GDM1 (cell line): ENCODE data around the gene AHI1.

ENCODE experiments used
- DNase-seq: peaks from one replicate; lab custom pipeline; 2025; lab: John Stamatoyannopoulos, UW

AHI1 gene

DNA sequence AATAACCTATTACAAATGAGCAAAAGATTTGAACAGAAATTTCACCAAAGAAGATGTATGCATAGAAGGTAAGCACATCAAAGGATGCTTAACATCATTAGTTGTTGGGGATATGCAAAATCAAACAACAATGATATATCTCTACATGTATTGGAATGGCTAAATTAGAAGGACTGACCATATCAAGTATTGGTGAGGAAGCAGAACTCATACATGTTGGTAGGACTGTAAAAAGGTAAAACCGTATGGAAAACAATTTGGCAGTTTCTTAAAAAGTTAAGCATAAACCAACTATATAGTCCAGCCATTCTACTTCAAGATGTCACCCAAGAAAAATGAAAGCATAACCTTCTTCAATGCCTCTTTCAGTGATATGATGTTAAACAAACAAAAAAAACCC is 202.5 kb downstream of the AHI1 start:
- no peak for DNase-seq

DNA sequence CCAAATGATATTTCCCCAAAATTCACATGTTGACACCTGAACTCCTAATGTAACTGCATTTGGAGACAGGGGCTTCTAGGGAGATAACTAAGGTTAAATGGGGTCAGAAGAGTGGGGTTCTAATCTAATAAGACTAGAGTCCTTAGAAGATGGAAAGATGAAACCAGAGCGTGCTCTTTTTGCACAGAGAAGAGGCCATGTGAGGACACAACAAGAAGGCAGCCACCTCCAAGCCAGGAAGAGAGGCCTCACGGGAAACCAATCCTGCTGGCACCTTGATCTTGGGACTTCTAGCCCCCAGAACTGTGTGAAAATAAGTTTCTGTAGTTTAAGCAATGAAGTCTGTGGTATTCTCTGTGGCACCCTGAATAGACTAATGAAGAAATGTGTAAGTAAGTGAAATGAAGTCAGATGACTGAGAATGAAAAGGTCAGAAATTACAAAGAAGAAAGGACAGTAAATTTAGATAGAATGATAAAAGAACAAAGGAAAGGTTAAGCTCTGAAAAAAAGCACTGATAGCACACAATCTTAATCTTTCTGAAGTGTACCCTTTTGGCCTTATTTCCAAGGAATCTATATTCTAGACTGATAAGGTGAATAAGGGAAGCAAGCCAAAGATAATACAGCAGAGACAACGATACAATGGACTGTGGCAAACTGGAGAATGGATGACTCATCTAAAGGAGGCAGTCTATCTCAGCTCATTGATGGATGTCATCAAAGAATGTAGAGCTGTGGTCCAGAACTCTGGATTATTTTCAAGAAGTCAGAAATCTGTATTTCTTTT is 206.1 kb downstream of the AHI1 start:
- DNase-seq, result no peak

DNA sequence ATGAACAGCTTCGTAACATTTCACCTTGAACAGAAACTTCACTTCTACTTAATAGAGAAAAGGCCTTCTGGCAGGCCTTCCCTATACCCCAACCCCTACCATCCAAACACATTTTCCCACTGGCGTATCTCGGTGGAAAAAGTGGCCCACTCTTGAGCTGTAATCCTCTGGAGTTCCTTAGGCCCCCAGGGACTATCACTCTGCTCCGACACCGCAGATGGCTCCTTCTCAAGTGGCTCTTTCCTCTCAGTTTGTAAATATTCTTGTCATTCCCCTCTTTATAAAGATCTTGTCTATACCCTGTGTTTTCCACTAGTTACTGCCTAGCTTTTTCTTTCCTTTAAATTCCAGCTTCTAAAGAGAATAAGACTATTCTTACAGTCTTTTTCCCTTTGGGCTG is 207.7 kb downstream of the AHI1 start:
- no peak for DNase-seq

DNA sequence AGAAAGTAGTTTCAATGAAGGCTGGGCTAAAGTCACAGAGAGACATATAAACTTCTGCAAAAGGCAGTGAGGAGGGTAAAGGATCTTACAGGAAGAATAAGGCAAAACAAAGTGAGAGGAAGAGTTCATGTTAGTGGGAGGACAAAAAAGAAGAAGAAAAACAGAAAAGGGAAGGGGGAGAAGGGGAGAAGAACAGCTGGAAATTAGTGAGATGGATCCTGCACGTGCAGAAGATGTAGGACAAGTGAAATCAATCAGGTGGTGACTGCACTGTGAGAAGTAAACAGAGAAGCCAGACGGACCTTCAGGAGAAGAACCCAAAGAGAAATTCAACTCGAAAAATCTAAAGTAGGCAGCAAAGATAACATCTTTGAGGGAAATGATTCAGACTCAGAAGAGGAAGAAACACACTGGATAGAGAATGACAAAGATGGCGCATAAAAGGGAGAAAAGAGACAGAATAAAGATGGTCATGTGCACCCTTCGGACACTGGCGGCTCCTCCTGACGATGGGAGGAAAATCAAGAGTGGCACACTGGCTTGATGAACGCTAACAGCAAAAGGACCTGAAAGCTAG is 210.5 kb downstream of the AHI1 start:
- DNase-seq, result peak; percentile 64

DNA sequence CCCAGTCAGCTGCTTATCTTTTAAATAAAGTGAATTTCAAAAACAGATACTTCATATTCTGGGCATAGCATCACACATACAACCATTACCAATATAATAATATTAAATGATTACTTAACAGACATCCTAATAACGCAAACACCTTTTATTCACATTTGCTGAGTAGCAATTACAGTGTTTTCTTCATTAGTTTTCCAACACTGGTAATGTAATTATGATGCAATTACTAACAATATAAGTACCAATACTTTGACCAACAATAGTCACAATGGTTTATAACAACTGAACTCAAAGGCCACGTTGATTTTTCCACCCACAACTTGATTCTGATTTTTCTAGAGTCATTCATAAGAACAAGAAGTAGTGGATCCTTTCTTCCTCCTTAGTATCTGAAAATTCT is 212.4 kb downstream of the AHI1 start:
- no peak for DNase-seq

DNA sequence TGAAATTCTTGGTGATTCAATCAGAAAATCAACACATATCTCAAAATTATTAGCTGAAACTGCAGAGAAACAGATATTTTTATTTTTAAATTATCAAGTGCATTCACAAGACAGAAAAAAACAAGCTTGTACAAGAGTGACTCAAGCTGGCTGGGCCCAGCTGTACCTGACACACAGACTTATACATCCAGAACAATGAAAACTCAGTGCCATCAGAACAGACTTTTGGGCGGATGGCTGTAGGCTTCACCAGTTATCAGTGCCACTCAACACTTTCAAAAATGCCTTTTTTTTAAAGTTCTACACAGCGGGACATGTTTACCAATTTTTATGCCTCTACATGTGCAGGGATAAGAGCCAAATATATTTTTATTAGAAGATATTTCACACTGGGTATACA is 213.6 kb downstream of the AHI1 start:
- no peak for DNase-seq

DNA sequence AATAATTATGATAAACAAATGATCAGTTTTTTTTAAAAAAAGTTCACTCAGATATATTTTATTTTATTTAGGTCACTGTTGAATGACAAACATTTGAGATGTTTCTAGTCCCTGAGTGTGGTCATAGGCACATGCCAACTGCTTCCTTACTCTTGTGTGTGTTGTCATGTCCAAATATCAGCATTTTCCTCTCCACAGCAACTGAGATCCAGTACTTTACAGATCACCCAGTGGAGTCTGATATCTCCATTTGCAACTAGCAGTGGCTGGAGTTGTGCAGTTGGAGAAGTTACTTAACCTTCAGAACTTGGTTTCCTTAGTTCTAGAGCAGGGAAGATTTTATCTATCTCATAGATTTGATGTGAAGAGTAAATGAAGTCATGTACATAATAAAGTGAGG is 215.1 kb downstream of the AHI1 start:
- no peak for DNase-seq

DNA sequence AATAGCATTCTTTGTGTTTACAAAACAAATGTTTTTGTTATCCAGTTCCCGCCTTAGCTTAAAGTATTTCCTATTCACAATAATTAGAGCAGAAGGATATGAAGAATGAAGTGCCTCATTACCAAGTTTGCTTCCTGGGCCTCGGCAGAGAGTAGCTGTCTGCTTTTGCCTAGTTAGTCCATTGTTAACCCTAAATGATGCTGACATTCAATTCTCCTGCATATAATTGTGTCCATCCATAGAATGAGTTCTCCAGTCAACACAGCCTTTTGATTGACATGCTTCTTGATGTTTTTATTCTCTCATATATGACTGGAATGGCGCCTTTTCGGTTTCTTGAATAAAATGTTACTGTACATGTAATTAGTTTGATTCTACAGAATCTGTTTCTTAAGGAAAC is 215.6 kb downstream of the AHI1 start:
- no peak for DNase-seq

DNA sequence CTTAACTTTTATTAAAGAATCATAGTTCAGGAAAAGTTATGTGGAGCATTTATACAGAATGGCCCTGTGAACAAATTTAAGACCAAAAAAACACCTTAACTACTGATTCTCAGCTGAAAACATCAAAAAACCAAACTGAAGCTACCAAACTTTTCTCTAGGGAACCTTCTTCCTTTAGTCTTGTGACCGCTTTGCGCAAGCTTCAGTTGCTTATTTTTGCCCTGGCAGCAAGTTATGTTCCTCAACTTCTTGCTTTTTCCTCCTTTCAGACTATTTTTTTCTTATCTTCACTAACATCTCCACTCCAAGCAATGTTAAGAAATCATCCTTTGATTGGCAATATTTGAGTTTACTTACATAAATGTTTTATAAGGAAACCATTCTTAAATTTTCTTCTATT is 216.3 kb downstream of the AHI1 start:
- no peak for DNase-seq

DNA sequence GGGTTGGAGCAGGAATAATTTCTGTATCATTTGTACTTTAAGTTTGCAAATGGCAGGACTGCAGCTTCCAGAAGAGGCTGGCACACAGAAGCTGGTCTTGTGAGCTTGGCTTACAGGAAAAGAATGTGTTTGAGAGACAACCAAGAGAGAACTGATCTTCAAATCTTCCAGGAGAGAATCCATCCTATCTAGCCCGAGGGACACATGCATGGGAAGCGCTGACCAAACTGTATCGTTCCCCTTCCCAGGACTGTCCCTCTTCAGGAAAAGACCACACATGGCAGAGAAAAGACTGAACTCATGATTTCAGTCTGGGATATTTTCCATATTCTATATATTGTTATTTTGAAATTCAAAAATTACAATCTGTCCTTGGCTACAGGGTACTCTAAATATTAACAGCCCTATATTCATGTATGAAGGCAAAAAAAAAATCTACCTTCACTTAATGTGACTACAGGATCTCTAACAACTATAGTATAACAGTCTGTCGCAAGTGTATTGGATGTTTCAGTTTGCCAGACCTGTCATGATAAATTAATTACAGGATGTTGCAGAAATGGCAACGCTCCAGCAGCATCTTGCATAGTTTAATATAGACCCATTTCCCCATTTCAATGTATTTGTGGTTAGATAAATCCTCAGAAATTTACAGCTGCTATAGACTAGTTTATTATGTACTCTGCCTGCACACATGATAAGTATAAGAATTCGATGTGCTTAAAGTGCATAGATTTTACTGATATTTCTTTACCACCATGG is 217.0 kb downstream of the AHI1 start:
- peak; percentile 80 for DNase-seq

DNA sequence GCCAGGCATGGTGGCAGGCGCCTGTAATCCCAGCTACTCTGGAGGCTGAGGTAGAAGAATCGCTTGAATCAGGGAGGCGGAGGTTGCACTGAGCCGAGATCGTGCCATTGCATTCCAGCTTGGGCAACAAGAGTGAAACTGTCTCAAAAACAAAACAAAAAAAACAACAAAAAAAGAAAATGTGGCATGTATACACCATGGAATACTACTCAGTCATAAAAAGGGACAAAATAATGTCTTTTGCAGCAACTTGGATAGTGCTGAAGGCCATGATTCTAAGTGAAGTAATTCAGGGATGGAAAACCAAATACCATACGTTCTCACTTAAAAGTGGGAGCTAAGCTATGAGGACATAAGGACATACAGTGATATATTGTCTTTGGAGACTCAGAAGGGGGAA is 220.1 kb downstream of the AHI1 start:
- DNase-seq, result no peak

DNA sequence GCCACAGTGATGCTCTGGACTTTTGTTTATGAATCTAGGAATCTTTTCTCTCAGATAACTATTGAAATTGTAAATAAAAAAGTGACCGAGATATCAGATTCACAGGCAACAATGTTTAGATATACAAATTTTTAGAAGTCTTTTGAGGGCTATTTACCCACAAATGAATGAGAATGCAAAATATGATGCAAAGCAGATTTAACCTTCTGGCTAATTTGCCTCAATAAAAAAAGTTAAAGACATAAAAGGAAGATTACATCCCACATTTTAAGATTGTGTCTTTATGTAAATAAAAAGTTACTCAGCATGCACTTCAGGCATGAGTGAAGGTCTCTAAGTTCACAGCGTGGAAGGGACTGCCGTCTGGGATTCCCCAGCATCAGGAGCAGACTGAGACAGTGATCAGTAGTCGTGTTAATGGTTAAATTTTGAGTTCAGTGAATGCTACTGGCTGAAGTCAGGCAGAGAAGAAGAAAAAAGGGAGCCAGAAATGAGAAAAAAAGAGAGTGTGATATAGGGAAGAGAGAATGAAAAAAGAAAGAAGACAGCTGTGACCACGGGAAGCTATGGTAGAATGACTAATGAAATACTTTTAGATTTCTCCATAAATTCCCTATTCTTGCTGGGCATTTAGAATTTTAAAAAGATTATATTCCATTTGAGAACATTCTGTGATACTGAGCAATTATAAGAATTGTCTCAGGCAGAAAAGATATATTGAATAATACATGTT is 222.8 kb downstream of the AHI1 start:
- DNase-seq, result no peak

DNA sequence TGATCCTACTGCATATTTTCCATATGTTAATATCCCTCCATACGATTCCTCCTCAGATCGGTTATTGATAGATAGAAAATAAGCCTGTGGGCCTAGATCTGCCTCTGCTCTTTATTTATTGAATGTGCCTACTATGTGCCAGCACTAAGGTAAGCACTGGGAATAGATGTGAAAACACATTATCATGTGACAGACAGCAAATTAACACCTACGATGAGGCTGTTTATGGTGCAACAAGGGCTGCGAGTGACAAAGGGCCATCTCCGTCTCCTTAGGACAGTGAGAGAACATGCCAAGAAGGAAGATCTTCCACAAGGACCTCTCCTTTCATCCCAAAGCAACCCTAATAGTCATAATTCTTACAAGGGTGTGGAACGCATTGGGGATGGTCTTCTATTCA is 225.9 kb downstream of the AHI1 start:
- no peak for DNase-seq

DNA sequence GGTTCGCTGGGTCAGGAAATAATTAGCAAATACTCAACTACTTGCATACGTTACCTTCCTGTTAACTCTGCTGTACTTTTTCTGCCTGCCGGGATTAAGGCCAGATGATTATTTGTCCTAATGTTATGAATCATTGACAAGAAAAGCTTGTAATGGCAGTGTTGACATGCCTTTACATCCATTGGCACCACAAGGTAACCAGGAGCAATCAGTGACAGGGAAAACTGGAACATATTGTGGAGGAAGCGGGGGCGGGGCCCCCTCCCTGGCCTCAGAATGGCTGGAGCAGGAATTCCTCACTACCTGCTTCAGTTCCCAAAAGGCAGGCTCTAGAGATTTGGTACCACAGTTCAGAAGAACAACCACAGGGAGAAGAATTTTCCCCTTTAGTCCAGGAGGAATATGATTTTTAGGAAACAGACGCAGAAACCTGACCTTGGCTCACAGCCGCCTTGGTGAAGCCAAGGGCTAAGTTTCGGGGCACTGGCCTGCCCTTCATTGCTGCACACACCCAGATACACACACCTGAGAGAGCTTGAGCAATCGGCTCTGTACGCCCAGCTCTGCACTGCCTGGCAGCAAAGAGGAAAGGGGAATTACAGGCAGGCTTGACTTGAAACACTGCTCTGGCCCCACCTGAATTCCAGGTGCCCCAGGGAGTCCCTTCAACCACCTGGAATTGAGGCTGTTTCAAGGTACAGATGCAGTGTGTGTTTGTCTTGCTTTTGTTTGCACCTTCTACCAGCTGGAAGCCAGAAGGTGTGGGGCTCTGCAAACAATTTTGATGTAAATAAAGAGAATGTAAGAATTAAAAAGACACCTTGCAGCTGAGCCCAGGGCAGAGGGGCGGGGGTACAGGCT is 226.6 kb downstream of the AHI1 start:
- no peak for DNase-seq

DNA sequence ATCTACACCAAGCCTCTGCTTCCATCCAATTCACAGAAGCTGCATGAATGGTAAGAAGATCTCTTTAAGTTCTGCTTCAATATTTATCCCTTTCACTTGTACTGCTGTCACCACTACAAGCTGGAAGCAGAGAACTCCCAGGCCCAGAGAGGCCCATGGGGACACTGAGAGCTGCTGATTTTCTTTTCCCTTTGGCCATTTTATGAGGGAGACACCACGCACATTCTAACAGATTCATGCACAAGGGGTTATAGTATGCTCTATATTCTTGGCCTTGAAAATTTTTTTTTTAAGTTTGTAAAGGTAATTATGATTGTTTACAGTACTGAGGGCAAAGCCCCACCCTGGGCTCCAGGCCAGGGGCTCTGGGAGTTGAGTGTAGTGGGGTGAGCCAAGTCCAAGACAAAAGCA is 228.1 kb downstream of the AHI1 start:
- no peak for DNase-seq

DNA sequence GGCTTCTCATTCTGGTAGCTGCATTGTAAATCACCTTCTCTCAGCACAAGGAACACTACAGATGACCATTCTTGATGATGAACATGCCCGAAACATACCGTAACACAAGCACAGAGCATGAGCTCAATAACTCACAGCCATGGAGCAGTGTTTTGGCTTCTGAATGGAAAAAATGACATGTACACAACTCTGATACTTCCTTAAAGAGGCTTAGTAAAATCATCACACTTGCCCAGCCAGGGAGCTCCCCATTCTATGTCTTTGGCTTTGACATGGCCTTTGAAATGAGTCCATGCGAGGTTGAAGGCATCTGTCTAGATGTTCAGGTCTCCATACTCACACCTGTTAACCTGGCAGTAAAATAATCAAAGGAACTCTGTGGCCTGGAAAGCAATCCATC is 228.8 kb downstream of the AHI1 start:
- no peak for DNase-seq

DNA sequence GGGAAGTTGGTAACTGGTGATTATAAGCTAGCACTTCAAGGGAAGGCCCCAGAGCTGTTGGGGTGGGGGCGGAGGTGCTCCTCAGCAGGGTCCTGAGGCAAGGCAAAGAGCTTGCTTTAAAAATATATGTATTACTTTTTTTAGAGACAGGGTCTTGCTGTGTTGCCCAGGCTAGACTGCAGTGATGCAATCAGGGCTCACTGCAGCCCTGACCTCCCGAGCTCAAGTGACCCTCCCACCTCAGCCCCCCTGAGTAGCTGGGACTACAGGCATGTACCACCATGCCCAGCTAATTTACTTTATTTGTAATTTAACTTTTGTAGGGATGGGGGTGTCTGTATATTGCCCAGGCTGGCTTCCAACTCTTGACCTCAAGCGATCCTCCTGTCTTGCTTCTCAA is 229.3 kb downstream of the AHI1 start:
- no peak for DNase-seq

DNA sequence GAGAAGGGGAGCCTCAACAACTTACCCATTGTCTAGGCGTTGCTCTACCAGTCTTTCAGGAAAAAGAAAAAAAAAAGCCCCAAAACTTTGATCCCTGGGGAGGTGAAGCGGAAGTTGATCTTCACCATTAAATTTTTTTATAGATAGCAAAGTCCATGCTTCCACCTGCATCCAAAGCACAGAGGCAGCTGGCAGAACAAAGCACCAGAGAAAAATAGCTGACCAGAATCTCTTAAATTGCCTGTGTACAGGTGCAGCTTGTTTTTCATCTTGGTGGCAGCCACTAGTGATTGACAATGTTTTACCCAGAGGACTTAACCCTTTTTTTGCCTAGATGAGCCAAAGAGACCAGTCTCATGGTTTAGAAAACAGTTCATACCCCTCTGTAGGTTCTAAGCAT is 230.5 kb downstream of the AHI1 start:
- no peak for DNase-seq

DNA sequence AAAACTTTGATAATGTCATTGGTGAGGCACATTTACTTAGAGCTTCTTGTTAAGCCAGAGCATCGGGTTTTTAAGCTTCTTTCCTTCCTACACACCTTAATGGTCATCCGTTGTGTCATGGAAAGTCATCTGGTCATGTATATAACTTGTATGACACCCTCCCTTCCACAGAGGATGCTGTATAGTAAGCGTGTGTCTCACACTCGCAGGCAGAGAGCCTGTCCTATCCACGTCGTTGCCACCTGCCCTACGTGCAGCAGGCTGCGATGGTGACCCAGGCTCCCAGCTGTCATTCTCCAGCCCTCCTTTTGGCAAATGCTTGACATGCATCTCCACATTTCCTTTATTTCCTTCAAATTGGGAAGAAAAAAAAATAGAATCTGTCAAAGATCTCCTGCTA is 230.9 kb downstream of the AHI1 start:
- no peak for DNase-seq

DNA sequence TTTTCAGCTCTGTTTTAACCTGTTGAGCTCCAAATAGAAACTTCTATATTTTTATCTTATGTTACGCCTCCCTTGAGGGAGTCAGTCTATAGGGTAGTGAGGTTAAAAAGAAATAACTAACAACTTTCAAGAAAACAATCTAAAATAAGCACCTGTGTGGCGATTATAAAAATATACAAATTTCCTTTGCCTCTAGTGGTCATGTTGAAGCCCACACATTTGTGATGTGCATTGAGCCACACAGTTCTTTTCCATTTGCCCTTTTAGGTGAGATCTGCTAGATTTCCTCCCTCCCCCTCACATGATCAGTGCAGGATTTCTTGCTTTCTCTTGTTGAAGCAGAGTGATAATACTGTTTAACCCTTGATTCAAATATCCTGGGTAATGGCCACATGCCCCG is 232.3 kb downstream of the AHI1 start:
- DNase-seq, result no peak

DNA sequence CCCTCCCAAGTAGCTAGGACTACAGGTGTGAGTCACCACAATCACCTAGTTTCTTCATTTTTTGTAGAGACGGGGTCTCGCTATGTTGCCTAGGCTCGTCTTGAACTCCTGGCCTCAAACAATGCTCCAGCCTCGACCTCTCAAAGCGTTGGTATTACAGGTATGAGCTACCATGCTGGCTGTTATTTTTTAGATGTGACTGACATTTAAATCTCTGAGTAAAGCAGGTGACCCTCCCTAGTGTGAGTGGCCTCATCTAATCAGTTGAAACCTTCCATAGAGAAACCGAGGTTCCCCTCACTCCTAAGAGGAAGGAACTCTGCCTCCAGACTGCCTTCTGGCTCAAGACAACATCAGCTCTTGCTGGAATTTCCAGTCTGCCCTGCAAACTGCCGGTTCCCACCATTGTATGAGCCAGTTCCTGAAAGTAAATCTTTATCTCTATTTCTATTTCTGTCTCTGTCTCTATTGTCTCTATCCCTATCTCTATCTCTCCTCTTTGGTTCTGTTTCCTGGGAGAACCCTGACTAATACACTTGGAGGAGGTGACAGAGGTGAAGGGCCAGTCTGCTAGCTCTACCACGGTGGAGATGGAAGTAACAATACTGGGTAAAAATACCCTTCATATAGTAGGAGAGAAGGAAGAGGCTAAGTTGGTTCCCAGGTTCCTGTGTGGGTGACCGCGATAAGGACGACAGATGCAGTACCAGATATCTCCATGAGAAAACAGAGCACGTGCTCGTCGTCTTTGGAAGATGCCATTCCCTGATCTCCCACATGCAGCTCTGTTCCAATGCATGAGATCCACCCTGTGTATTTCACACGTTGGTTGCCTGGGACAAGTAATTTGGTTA is 235.4 kb downstream of the AHI1 start:
- peak; percentile 66 for DNase-seq
